22Rv1 (cell line): Measurements from ENCODE around the gene CLEC3B.

Experiments
- CTCF ChIP-seq: fragments of 450-650 bp; IDR thresholded peaks from 2 replicates; pipeline ENCODE4 v1.5.1; 2017; ENCODE audit warnings: mild to moderate bottlenecking
- ZFX ChIP-seq: fragments of 450-650 bp; IDR thresholded peaks from 2 replicates; pipeline ENCODE4 v1.6.1; 2017; ENCODE audit warnings: antibody characterized with exemption, borderline replicate concordance

DNA sequence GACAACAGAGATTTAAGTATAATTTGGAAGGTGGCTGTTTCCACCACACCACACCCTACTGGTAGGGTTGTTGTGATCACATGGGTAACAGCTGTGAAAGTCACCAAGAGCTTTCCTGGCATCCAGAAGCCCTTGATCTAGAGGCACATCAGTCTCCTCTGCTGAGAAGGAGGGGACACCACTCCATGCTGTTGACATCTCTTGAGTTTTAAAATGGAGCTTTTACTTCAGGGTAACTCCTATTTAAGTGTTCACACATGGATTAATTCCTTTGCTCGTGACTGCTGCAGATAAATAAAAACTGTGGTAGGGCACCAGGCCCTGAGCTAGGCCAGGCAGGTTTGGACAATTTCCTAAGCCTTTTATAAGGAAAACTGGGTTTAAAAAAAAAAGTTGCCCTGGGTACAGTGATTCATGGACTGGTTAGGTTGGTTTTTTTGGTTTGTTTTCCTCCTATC is 42.6 kb upstream of the CLEC3B start:
- TF ChIP-seq CTCF: no peak
- no peak for TF ChIP-seq ZFX
